Stimulated activated CD4-positive, alpha-beta T cell treated with anti-CD3 and anti-CD28 coated beads, Interleukin-2, amount 100 ng/mL, for 24 hours (primary cell): ENCODE results near the gene CPE.
"Not testable (repeated sequence)": the region's sequence is repeated elsewhere in the genome, so short reads cannot be mapped to it uniquely, and the experiment has no call there.

Source experiments
- DNase-seq, 2 donors: peaks; one replicate each; pipeline ENCODE4 v3.0.0-alpha.2; 2020

The CPE gene

DNA sequence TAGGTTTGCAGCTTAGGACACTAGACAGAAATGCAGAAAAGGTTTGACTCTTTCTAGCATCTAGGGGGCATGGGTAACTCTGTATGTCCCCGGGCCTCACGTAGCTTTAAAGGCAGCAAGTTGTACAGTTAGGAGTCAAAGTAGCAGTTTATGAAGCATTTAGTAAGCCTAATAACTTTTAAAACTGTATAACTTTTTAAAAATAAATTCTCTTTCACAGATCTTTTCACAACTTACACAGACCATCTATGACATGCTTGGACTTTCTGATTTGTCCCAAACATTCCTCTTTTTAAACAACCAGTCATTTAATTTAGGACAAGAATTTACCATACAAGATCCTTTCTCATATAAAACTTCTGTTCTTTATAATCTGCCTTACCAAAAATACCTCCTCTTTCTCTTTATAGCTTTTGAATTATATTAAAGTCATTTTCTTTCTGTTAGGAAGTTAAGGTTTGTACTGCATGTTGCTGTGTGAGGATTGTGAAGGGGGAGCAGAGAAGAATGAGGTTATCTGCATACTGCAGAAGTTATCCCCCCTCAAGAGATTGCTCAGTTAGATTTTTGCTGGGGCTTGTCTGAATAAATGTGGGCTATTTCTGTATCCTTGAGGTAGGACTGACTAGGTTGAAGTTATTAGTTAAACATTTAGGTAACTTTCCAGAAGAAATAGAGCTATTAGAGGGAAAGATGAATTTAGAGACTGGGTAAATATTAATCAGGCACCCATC, 94.3 kb downstream of the CPE start:
- no peak for DNase-seq

GRCh38 chr4:165474784-165475705, 96.2 kb downstream of the CPE start:
- DNase-seq = no peak

- no peak for DNase-seq
Observed at GRCh38 chr4:165475706-165476070, 96.9 kb downstream of the CPE start.

DNA sequence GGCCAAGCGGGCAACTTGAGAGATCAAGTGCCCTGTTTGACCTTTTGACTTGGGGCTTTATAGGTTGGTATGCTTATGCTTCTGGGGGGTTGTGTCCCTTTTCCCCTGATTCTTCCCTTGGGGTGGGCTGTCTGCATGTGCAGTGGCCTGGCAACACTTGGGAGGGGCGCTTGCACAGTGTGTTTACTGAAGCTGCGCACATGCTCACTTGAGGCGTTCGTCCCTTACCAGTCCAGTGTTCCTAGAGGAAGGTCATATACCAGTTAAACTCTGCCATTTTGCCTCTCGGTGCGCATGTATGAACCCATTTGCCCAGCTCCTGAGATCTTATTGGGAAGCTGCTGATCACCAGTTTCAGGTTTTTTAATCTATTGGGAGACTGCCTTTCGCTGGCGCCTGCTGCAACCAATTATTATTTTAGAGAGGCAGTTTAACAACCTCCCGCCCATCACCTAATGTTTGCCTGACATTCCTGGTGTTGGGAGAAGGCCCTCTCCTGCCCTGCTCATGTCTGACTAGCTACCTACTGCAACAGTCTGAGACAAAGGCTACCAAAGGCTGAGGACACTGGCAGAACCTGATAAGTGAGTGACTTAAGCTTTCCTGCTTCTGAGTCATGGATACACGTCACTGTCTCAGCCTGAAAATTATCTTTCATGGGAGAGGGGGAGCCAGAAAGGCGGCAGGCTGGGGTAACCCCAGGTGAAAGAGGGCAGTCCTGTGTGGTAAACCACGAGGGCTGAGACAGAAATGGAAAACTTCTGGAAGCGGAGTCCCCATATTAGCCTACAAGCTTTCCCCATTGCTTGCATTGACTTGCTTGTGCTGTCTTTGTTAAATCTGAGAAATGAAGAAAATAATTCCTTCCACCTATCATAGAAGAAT, 97.6 kb downstream of the CPE start:
- DNase-seq = no peak

DNA sequence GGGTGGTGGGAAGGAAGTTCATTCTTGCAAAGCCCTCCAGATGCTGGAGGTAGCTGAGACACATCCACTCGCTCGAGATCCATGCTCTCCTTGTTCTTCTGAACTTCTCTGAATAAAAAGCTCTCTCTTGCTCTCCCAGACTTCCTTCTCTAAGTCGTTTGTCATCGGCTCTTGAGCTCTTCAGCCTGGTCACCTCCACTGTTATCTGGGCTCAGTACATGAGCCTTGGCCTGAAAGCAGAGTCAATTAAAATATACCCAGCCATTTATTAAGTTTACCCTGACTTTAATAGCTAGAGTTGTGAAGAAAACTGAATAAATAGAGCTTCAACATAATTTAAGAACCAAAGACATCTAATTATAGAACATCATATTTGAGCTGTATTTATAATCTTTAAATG, 99.0 kb downstream of the CPE start:
- no peak for DNase-seq

- DNase-seq = no peak
Observed at GRCh38 chr4:165478260-165478659, 99.5 kb downstream of the CPE start.

- DNase-seq = no peak
Observed at GRCh38 chr4:165481053-165481835, 102.4 kb downstream of the CPE start.

- DNase-seq = no peak
Observed at GRCh38 chr4:165489786-165490185, 111.0 kb downstream of the CPE start.

DNA sequence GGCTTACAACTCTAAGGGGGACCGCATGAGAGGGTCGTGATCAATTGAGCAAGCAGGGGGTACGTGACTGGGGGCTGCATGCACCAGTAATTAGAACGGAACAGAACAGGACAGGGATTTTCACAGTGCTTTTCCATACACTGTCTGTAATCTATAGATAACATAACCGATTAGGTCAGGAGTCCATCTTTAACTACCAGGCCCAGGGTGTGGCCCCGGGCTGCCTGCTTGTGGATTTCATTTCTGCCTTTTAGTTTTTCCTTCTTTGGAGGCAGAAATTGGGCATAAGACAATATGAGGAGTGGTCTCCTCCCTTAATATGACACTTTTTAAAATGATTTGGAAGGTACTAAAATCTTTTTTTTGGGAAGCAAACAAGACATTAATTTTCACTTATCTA, 113.8 kb downstream of the CPE start:
- not testable (repeated sequence) for DNase-seq

- peak; percentile 69 to 73 for DNase-seq
Observed at GRCh38 chr4:165493359-165493758, 114.6 kb downstream of the CPE start.

- no peak for DNase-seq
Observed at GRCh38 chr4:165502916-165503907, 124.4 kb downstream of the CPE start.

DNA sequence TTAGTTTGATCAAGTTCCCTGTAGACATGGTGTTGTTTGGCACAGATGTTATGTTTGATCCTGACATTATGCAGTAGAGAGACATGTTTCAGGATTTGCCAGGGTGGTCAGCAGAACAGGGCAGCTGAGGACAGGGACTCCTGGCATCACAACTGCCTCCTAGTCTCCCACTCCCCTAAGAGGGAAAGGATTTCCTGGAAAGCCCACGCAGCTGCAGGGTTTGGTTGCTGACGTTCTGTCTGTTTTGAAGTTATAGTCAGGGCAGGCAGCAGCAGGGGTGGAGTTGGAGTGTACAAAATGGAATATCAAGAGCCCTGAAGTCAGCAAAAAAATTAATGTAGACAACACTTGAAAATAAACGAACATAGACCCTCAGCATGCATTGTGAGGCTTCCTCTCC, 125.4 kb downstream of the CPE start:
- no peak for DNase-seq

- no peak for DNase-seq
Observed at GRCh38 chr4:165505958-165506837, 127.4 kb downstream of the CPE start.

DNA sequence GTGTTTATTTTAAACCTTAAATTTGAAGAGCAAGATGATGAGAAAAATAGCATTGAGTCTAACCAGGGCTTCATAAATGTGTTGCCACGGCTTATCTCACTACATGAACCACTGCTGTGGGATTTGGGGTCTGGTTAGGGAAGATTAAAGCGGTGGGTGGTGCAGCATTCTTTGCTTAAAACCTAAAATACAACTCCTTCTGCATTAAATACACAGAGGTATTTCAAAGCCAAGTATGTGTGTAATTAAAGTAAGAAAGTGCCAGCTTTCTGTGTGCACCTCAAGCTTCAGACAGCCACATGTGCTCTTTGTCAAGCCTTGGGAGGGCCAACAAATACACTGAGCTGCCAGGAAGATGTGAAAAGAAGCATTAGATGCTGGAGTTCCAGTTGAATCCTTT, 128.0 kb downstream of the CPE start:
- no peak for DNase-seq

GRCh38 chr4:165507381-165507780, 128.6 kb downstream of the CPE start:
- no peak for DNase-seq

DNA sequence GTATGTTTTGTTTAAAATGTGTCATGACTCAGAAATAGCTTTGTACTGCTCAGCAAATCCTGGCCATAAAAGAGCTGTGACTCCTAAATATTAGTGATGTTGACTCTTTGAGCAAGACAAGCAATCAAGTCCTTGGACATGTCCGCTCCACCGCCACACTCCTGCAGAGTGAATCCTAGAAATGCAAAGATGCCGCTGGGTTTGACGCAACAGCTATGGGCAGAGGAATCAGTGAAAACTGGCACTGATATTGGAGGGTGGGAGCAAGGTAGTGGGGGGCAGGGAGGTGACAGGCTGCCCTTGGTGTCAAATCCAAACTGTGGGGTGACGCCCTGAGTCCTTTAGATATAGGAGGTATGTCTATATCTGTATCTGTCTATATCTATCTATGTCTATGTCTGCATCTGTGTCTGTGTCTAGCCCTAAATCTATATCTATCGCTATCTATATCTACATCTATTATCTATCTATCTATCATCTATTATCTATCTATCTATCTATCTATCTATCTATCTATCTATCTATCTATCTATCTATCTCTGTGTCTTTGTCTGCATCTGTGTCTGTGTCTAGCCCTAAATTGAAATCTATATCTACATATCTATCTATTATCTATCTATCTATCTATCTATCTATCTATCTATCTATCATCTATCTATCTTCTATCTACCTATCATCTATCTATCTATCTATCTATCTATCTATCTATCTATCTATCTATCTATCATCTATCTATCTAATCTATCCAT, 129.7 kb downstream of the CPE start:
- DNase-seq = no peak

- no peak for DNase-seq
Observed at GRCh38 chr4:165512424-165512823, 133.6 kb downstream of the CPE start.

- no peak for DNase-seq
Observed at GRCh38 chr4:165514739-165515138, 135.9 kb downstream of the CPE start.

DNA sequence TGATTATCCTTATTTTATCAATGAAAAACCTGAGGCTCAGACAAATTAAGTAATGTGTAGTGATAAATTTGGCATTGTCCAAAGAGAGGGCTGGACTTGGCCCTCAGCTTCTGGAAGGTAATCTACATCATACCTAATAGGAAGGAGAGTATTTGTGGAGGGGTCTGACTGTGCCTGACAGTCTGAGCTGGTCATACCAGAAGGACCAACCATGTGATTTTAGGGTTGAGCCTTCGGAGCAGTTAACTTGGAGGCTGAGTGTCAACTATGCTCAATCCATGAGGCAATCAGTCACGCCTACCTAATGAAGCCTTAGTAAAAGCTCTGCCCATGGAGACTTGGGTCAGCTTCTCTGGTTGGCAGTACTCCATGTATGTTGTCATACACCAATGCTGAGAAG, 136.4 kb downstream of the CPE start:
- DNase-seq = no peak
